Effector memory CD4-positive, alpha-beta T cell (primary cell): ENCODE measurements around the gene LTF.

ENCODE experiments used
- DNase-seq, 3 donors: peaks; one replicate each; pipeline ENCODE4 v3.0.0-alpha.2; 2020
- H3K27ac ChIP-seq: 2 replicates; pipeline ENCODE4 v1.7.0; 2013; ENCODE audit warnings: mild to moderate bottlenecking, low read length, moderate library complexity; ENCODE audit not compliant: insufficient read depth, poor library complexity, severe bottlenecking
- H3K27me3 ChIP-seq: replicated peaks from 2 replicates; pipeline ENCODE4 v1.7.0; 2013; ENCODE audit warnings: mild to moderate bottlenecking, low read length; ENCODE audit not compliant: insufficient read depth, control insufficient read depth, poor library complexity, severe bottlenecking
- H3K36me3 ChIP-seq: 2 replicates; pipeline ENCODE4 v1.7.0; 2013; ENCODE audit warnings: mild to moderate bottlenecking, low read length, moderate library complexity; ENCODE audit not compliant: control insufficient read depth, insufficient read depth
- H3K4me1 ChIP-seq: 2 replicates; pipeline ENCODE4 v1.7.0; 2013; ENCODE audit warnings: low read length, mild to moderate bottlenecking; ENCODE audit not compliant: control insufficient read depth, insufficient read depth, poor library complexity, severe bottlenecking
- H3K4me3 ChIP-seq: 2 replicates; pipeline ENCODE4 v1.7.0; 2013; ENCODE audit warnings: low read length, low read depth, mild to moderate bottlenecking; ENCODE audit not compliant: insufficient read depth, poor library complexity, severe bottlenecking
- H3K9me3 ChIP-seq: 2 replicates; pipeline ENCODE4 v1.7.0; 2013; ENCODE audit warnings: mild to moderate bottlenecking, low read length, moderate library complexity; ENCODE audit not compliant: control insufficient read depth

The LTF gene

GRCh38 chr3:46460051-46460450 lies 4.7 kb downstream of the LTF start:
- peaks cover 16% of the 10 kb centered on the region for H3K27me3 ChIP-seq
- no peaks in the 10 kb centered on the region for H3K36me3 ChIP-seq
- H3K9me3 ChIP-seq, result no peaks in the 10 kb centered on the region
- no peak for DNase-seq
- no peaks in the 10 kb centered on the region for H3K4me1 ChIP-seq
- H3K27ac ChIP-seq, result no peak overlapping the region
- no peak overlapping the region for H3K4me3 ChIP-seq

GRCh38 chr3:46456118-46456517 lies 8.6 kb downstream of the LTF start:
- H3K4me1 ChIP-seq, result no peaks in the 10 kb centered on the region
- no peaks in the 10 kb centered on the region for H3K9me3 ChIP-seq
- no peak overlapping the region for H3K4me3 ChIP-seq
- peaks cover 4% of the 10 kb centered on the region for H3K27me3 ChIP-seq
- no peak overlapping the region for H3K27ac ChIP-seq
- DNase-seq, result no peak
- no peaks in the 10 kb centered on the region for H3K36me3 ChIP-seq

- Histone ChIP-seq H3K4me3 (no peak overlapping the region), H3K27me3 (peaks cover under 1% of the 10 kb centered on the region), H3K4me1 (no peaks in the 10 kb centered on the region), H3K36me3 (no peaks in the 10 kb centered on the region), H3K27ac (no peak overlapping the region), H3K9me3 (no peaks in the 10 kb centered on the region)
- DNase-seq, result no peak
These were observed 9.2 kb downstream of the LTF start for GRCh38 chr3:46455231-46456115.

- H3K4me1 ChIP-seq, result no peaks in the 10 kb centered on the region
- H3K27ac ChIP-seq, result no peak overlapping the region
- H3K36me3 ChIP-seq, result no peaks in the 10 kb centered on the region
- H3K27me3 ChIP-seq, result no peaks in the 10 kb centered on the region
- H3K4me3 ChIP-seq, result no peak overlapping the region
- no peaks in the 10 kb centered on the region for H3K9me3 ChIP-seq
- no peak for DNase-seq
These were observed 10.1 kb downstream of the LTF start for GRCh38 chr3:46454606-46455005.

GRCh38 chr3:46454209-46454595 lies 10.5 kb downstream of the LTF start:
- no peak overlapping the region for H3K27ac ChIP-seq
- no peak overlapping the region for H3K4me3 ChIP-seq
- H3K9me3 ChIP-seq, result no peaks in the 10 kb centered on the region
- DNase-seq, result no peak
- no peaks in the 10 kb centered on the region for H3K27me3 ChIP-seq
- no peaks in the 10 kb centered on the region for H3K4me1 ChIP-seq
- no peaks in the 10 kb centered on the region for H3K36me3 ChIP-seq

GRCh38 chr3:46453526-46454208 lies 11.0 kb downstream of the LTF start:
- Histone ChIP-seq H3K9me3 (no peaks in the 10 kb centered on the region), H3K36me3 (no peaks in the 10 kb centered on the region), H3K4me1 (no peaks in the 10 kb centered on the region), H3K4me3 (no peak overlapping the region), H3K27me3 (no peaks in the 10 kb centered on the region), H3K27ac (no peak overlapping the region)
- DNase-seq, result no peak

- Histone ChIP-seq H3K36me3 (no peaks in the 10 kb centered on the region), H3K27ac (no peak overlapping the region), H3K4me3 (no peak overlapping the region), H3K9me3 (no peaks in the 10 kb centered on the region), H3K27me3 (no peaks in the 10 kb centered on the region), H3K4me1 (no peaks in the 10 kb centered on the region)
- DNase-seq, result no peak
These were observed 14.8 kb downstream of the LTF start for GRCh38 chr3:46449755-46450552.

- DNase-seq, result no peak
- H3K4me3 ChIP-seq, result no peak overlapping the region
- H3K9me3 ChIP-seq, result no peaks in the 10 kb centered on the region
- H3K36me3 ChIP-seq, result no peaks in the 10 kb centered on the region
- no peaks in the 10 kb centered on the region for H3K4me1 ChIP-seq
- no peaks in the 10 kb centered on the region for H3K27me3 ChIP-seq
- no peak overlapping the region for H3K27ac ChIP-seq
These were observed 16.0 kb downstream of the LTF start for GRCh38 chr3:46448721-46449120.

- no peak for DNase-seq
- no peaks in the 10 kb centered on the region for H3K4me1 ChIP-seq
- no peaks in the 10 kb centered on the region for H3K9me3 ChIP-seq
- no peaks in the 10 kb centered on the region for H3K27me3 ChIP-seq
- no peak overlapping the region for H3K27ac ChIP-seq
- no peaks in the 10 kb centered on the region for H3K36me3 ChIP-seq
- H3K4me3 ChIP-seq, result no peak overlapping the region
These were observed 17.3 kb downstream of the LTF start for GRCh38 chr3:46447228-46447985.
